GM23338 (cell line): ENCODE results near the gene SORCS3. TPM values are rescaled to one million over a fixed set of nuclear protein-coding genes. Genes with fewer than 3 reads are reported as not detected.

Experiments used
- ATAC-seq: fragments of 200-7000 bp; cut with Tn5 transposase; 3 replicates; pipeline ENCODE4 v1.9.1; 2020
- DNase-seq: peaks from one replicate; pipeline ENCODE4 v3.0.0-alpha.2; 2015; ENCODE audit warnings: low spot score
- H2AFZ ChIP-seq: fragments of 200-600 bp; sonication (generic); 2 replicates; pipeline ENCODE4 v1.8.0; 2016; ENCODE audit warnings: antibody characterized with exemption, mild to moderate bottlenecking, moderate library complexity
- H3F3A ChIP-seq: fragments of 200-600 bp; sonication (generic); replicated peaks from 2 replicates; pipeline ENCODE4 v1.8.0; 2017; ENCODE audit warnings: antibody characterized with exemption, mixed run types, low read depth
- H3K27ac ChIP-seq: fragments of 200-600 bp; sonication (generic); 2 replicates; pipeline ENCODE4 v1.6.1; 2016; ENCODE audit warnings: low read depth
- H3K27me3 ChIP-seq: fragments of 200-600 bp; sonication (generic); 2 replicates; pipeline ENCODE4 v1.8.0; 2016; ENCODE audit warnings: mild to moderate bottlenecking, mixed run types, moderate library complexity; ENCODE audit not compliant: insufficient read depth
- H3K36me3 ChIP-seq: fragments of 200-600 bp; sonication (generic); 2 replicates; pipeline ENCODE4 v1.8.0; 2016; ENCODE audit warnings: mild to moderate bottlenecking; ENCODE audit not compliant: insufficient read depth
- H3K4me1 ChIP-seq: fragments of 200-600 bp; sonication (generic); 2 replicates; pipeline ENCODE4 v1.8.0; 2016; ENCODE audit warnings: mild to moderate bottlenecking, moderate library complexity; ENCODE audit not compliant: insufficient read depth
- H3K4me2 ChIP-seq: fragments of 200-600 bp; sonication (generic); 2 replicates; pipeline ENCODE4 v1.7.1; 2017; ENCODE audit warnings: mixed run types
- H3K4me3 ChIP-seq: fragments of 200-600 bp; sonication (generic); 2 replicates; pipeline ENCODE4 v1.6.1; 2016; ENCODE audit warnings: mixed run types
- H3K79me2 ChIP-seq: fragments of 200-600 bp; sonication (generic); replicated peaks from 2 replicates; pipeline ENCODE4 v1.8.0; 2017; ENCODE audit warnings: mild to moderate bottlenecking; ENCODE audit not compliant: insufficient read depth
- H3K9me2 ChIP-seq: fragments of 200-600 bp; sonication (generic); 2 replicates; pipeline ENCODE4 v1.8.0; 2017; ENCODE audit not compliant: insufficient read depth
- H4K20me1 ChIP-seq: fragments of 200-600 bp; sonication (generic); replicated peaks from 2 replicates; pipeline ENCODE4 v1.8.0; 2017; ENCODE audit warnings: mild to moderate bottlenecking; ENCODE audit not compliant: insufficient read depth
- H3K27ac Mint-ChIP-seq: 2 replicates; pipeline ENCODE4 v1.8.0; 2020; ENCODE audit warnings: inconsistent platforms, mild to moderate bottlenecking, moderate library complexity, mixed read lengths
- H3K27me3 Mint-ChIP-seq: 3 replicates; pipeline ENCODE4 v1.8.0; 2022; ENCODE audit warnings: low read depth, mild to moderate bottlenecking, moderate library complexity, mixed read lengths, inconsistent platforms; ENCODE audit not compliant: insufficient read depth, poor library complexity
- H3K36me3 Mint-ChIP-seq: 3 replicates; pipeline ENCODE4 v1.8.0; 2021; ENCODE audit warnings: low read depth, mild to moderate bottlenecking, inconsistent platforms, moderate library complexity, mixed read lengths
- H3K4me1 Mint-ChIP-seq: 3 replicates; pipeline ENCODE4 v1.8.0; 2020; ENCODE audit warnings: mild to moderate bottlenecking, inconsistent platforms, mixed read lengths
- H3K4me3 Mint-ChIP-seq: 3 replicates; pipeline ENCODE4 v1.8.0; 2021; ENCODE audit warnings: moderate library complexity, mild to moderate bottlenecking, inconsistent platforms, mixed read lengths
- H3K9me3 Mint-ChIP-seq: 3 replicates; pipeline ENCODE4 v1.8.0; 2020; ENCODE audit warnings: moderate library complexity, mild to moderate bottlenecking, inconsistent platforms, mixed read lengths
- CREB1 ChIP-seq: fragments of 250-450 bp; sonication (Bioruptor Pico); IDR thresholded peaks from 2 replicates; pipeline ENCODE4 v1.5.0; 2020; ENCODE audit warnings: low read depth, mild to moderate bottlenecking, moderate library complexity
- CTCF ChIP-seq, 2 experiments: fragments of 200-600 bp in 1 of 2; sonication (generic) in 1 of 2; conservative IDR thresholded peaks; 2 replicates each; pipeline versions ENCODE4 v1.5.1 to v1.6.1; 2016 to 2017; ENCODE audit warnings: antibody characterized with exemption in 2 of 2, low read depth in 2 of 2, mild to moderate bottlenecking in 2 of 2, moderate library complexity in 1 of 2
- ETS1 ChIP-seq: IDR thresholded peaks from 2 replicates; pipeline ENCODE4 v1.6.1; 2016; ENCODE audit warnings: antibody characterized with exemption
- EZH2phosphoT487 ChIP-seq: fragments of 200-600 bp; sonication (generic); IDR thresholded peaks from one replicate; pipeline ENCODE4 v1.8.1; 2018; ENCODE audit warnings: antibody characterized with exemption; ENCODE audit not compliant: unreplicated experiment
- POLR2AphosphoS5 ChIP-seq: IDR thresholded peaks from 2 replicates; pipeline ENCODE4 v1.6.1; 2016; ENCODE audit warnings: antibody characterized with exemption, low read depth
- STAT1 ChIP-seq: IDR thresholded peaks from one replicate; pipeline ENCODE4 v1.6.1; 2016; ENCODE audit warnings: antibody characterized with exemption; ENCODE audit not compliant: unreplicated experiment
- ZNF462 ChIP-seq: fragments of 250-450 bp; sonication (Bioruptor Pico); IDR thresholded peaks from 2 replicates; pipeline ENCODE4 v1.5.0; 2020; ENCODE audit warnings: mild to moderate bottlenecking, moderate library complexity
- polyA plus RNA-seq: library from polyadenylated mRNA; unstranded; fragments of >200 nt; fragmentation: Nextera tagmentation; extraction: Ambion mirVana; gene quantifications from 2 replicates; pipeline ENCODE4 v1.2.1, GENCODE V29; 2016
- total RNA-seq: library from RNA; depleted of rRNA; stranded (reverse); fragments of >200 nt; shearing (Covaris generic); gene quantifications from 2 replicates; pipeline ENCODE4 v1.2.3, GENCODE V29; 2014
- TF ChIP-seq, protein P1 (sequence below): IDR thresholded peaks from one replicate; pipeline ENCODE4 v1.6.1; 2018; ENCODE audit warnings: antibody characterized with exemption; ENCODE audit not compliant: unreplicated experiment

Gene SORCS3
- total and polyA plus RNA-seq, 2 experiments from 2014 or later = 0.37 to 1.4 TPM

- peaks cover 3% of the 10 kb centered on the region for H3K4me1 Mint-ChIP-seq
- no peak overlapping the region for H3K4me2 ChIP-seq
- H3K9me3 Mint-ChIP-seq = no peaks in the 10 kb centered on the region
- peaks cover 7% of the 10 kb centered on the region for H3K27me3 Mint-ChIP-seq
- TF ChIP-seq POLR2AphosphoS5 (no peak), ETS1 (no peak), CTCF (conservative IDR thresholded peaks at IDR 0.05; ENCODE audit: low read depth in 2 of 2) (no peak), EZH2phosphoT487 (no peak), CREB1 (CRISPR knock-in tag) (no peak)
- TF ChIP-seq, protein P1, sequence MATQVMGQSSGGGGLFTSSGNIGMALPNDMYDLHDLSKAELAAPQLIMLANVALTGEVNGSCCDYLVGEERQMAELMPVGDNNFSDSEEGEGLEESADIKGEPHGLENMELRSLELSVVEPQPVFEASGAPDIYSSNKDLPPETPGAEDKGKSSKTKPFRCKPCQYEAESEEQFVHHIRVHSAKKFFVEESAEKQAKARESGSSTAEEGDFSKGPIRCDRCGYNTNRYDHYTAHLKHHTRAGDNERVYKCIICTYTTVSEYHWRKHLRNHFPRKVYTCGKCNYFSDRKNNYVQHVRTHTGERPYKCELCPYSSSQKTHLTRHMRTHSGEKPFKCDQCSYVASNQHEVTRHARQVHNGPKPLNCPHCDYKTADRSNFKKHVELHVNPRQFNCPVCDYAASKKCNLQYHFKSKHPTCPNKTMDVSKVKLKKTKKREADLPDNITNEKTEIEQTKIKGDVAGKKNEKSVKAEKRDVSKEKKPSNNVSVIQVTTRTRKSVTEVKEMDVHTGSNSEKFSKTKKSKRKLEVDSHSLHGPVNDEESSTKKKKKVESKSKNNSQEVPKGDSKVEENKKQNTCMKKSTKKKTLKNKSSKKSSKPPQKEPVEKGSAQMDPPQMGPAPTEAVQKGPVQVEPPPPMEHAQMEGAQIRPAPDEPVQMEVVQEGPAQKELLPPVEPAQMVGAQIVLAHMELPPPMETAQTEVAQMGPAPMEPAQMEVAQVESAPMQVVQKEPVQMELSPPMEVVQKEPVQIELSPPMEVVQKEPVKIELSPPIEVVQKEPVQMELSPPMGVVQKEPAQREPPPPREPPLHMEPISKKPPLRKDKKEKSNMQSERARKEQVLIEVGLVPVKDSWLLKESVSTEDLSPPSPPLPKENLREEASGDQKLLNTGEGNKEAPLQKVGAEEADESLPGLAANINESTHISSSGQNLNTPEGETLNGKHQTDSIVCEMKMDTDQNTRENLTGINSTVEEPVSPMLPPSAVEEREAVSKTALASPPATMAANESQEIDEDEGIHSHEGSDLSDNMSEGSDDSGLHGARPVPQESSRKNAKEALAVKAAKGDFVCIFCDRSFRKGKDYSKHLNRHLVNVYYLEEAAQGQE = no peak
- no peaks in the 10 kb centered on the region for H4K20me1 ChIP-seq
- H3K9me2 ChIP-seq = 0 out of 2 replicates have a peak, but pooled peaks cover 15% of the 10 kb centered on the region
- no peak for DNase-seq
- H3K36me3 Mint-ChIP-seq = no peaks in the 10 kb centered on the region
- ATAC-seq = no peak
- no peaks in the 10 kb centered on the region for H3K36me3 ChIP-seq
- no peak overlapping the region for H3K27ac ChIP-seq
- H3K27ac Mint-ChIP-seq = no peak overlapping the region
- H3K4me3 ChIP-seq = no peak overlapping the region
- H2AFZ ChIP-seq = no peak overlapping the region
- no peaks in the 10 kb centered on the region for H3K4me1 ChIP-seq
- no peaks in the 10 kb centered on the region for H3K79me2 ChIP-seq
- no peaks in the 10 kb centered on the region for H3F3A ChIP-seq
- no peaks in the 10 kb centered on the region for H3K27me3 ChIP-seq
- no peak overlapping the region for H3K4me3 Mint-ChIP-seq
These were observed 48.5 kb downstream of the SORCS3 start for GRCh38 chr10:104689547-104689946.

DNA sequence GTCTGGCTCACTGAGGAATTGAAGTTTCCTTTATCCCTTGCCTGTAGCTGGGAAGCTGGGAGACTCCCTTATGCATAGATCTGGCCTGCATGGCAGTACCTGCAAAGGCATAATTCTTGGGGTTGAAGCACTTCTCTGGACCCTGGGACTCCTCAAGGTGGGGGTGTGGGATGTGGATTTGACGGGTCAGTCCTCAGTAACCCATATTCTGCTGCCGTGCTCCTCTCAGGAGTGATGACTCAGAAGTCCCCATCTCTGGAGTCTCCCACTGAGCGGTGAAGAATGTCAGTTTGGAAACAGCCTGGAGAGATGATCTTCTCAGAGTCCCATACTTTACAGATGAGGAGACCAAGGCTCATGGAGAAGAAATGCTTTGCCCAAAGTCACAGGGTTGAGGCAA is 49.0 kb downstream of the SORCS3 start:
- no peak overlapping the region for H2AFZ ChIP-seq
- no peaks in the 10 kb centered on the region for H3K79me2 ChIP-seq
- H3K27me3 Mint-ChIP-seq = peaks cover 7% of the 10 kb centered on the region
- no peaks in the 10 kb centered on the region for H3K27me3 ChIP-seq
- 0 out of 2 replicates have a peak, but pooled peaks cover 15% of the 10 kb centered on the region for H3K9me2 ChIP-seq
- DNase-seq (no peak), ATAC-seq (no peak)
- no peaks in the 10 kb centered on the region for H4K20me1 ChIP-seq
- H3K4me1 ChIP-seq = no peaks in the 10 kb centered on the region
- no peaks in the 10 kb centered on the region for H3K9me3 Mint-ChIP-seq
- no peak overlapping the region for H3K4me2 ChIP-seq
- H3K4me3 Mint-ChIP-seq = no peak overlapping the region
- no peaks in the 10 kb centered on the region for H3K36me3 ChIP-seq
- H3K4me1 Mint-ChIP-seq = peaks cover 3% of the 10 kb centered on the region
- no peaks in the 10 kb centered on the region for H3F3A ChIP-seq
- no peaks in the 10 kb centered on the region for H3K36me3 Mint-ChIP-seq
- H3K27ac ChIP-seq = no peak overlapping the region
- H3K27ac Mint-ChIP-seq = no peak overlapping the region
- no peak overlapping the region for H3K4me3 ChIP-seq
- TF ChIP-seq POLR2AphosphoS5 = no peak
- no peak for TF ChIP-seq STAT1
- no peak for TF ChIP-seq ZNF462
